HG03571 (cell line): ENCODE measurements around the gene TRANK1.
A peak's percentile ranks its signal among the peaks of the same experiment; 100 is the strongest.
"Not testable (repeated sequence)": the region's sequence is repeated elsewhere in the genome, so short reads cannot be mapped to it uniquely, and the experiment has no call there.

Source experiments
- ATAC-seq: cut with Tn5 transposase; IDR thresholded peaks from one replicate; pipeline ENCODE4 v1.9.1; 2021; ENCODE audit not compliant: unreplicated experiment

TRANK1 gene

GRCh38 chr3:36957862-36958686 lies 13.2 kb upstream of the TRANK1 start:
- ATAC-seq, result no peak

- ATAC-seq, result no peak
Measured at GRCh38 chr3:36957063-36957462, 12.2 kb upstream of the TRANK1 start.

- no peak for ATAC-seq
Measured at GRCh38 chr3:36956155-36956554, 11.3 kb upstream of the TRANK1 start.

- no peak for ATAC-seq
Measured at GRCh38 chr3:36954452-36955134, 9.7 kb upstream of the TRANK1 start.

GRCh38 chr3:36947814-36948213 lies 3.0 kb upstream of the TRANK1 start:
- ATAC-seq, result not testable (repeated sequence)

GRCh38 chr3:36945333-36945980 lies 603 bp upstream of the TRANK1 start:
- ATAC-seq, result no peak

- peak; percentile 46 for ATAC-seq
Measured at GRCh38 chr3:36944012-36944640, 728 bp downstream of the TRANK1 start.

GRCh38 chr3:36943601-36944000 lies 1.3 kb downstream of the TRANK1 start:
- no peak for ATAC-seq

- no peak for ATAC-seq
Measured at GRCh38 chr3:36942638-36943248, 2.1 kb downstream of the TRANK1 start.

- ATAC-seq, result no peak
Measured at GRCh38 chr3:36941658-36942057, 3.2 kb downstream of the TRANK1 start.

GRCh38 chr3:36941162-36941561 lies 3.7 kb downstream of the TRANK1 start:
- no peak for ATAC-seq

GRCh38 chr3:36937492-36937891 lies 7.4 kb downstream of the TRANK1 start:
- ATAC-seq, result no peak

GRCh38 chr3:36933540-36934296 lies 11.1 kb downstream of the TRANK1 start:
- no peak for ATAC-seq

GRCh38 chr3:36931424-36931823 lies 13.4 kb downstream of the TRANK1 start:
- ATAC-seq, result not testable (repeated sequence)

GRCh38 chr3:36928220-36928619 lies 16.6 kb downstream of the TRANK1 start:
- no peak for ATAC-seq

GRCh38 chr3:36926292-36926897 lies 18.5 kb downstream of the TRANK1 start:
- no peak for ATAC-seq

GRCh38 chr3:36924744-36925521 lies 19.9 kb downstream of the TRANK1 start:
- ATAC-seq, result no peak

GRCh38 chr3:36923981-36924743 lies 20.7 kb downstream of the TRANK1 start:
- ATAC-seq, result no peak
